HCT116 (cell line): ENCODE data around the gene OGN. TPM values are rescaled to one million over a fixed set of nuclear protein-coding genes. Genes with fewer than 3 reads are reported as not detected.

Source experiments
- ATAC-seq: fragments of 200-7000 bp; cut with Tn5 transposase; 2 replicates; pipeline ENCODE4 v1.9.1; 2020; ENCODE audit warnings: mild to moderate bottlenecking, moderate library complexity
- BruUV-seq: library from RNA; stranded (reverse); fragments of 400-500 nt; replicated peaks from 2 replicates; lab custom pipeline; 2021; lab: Mats Ljungman, UMichigan
- CTCF ChIA-PET: fragments of 300-600 bp; sonication (Branson Sonifier 250); formaldehyde crosslinking; loops from one replicate; lab custom pipeline; 2021; ENCODE audit warnings: antibody characterized with exemption; lab: Charles Lee
- POLR2A ChIA-PET: fragments of 300-600, 350-600 bp; sonication (Branson Sonifier 250); formaldehyde crosslinking; loops from one replicate; lab custom pipeline; 2021; ENCODE audit warnings: antibody characterized with exemption; lab: Charles Lee
- RAD21 ChIA-PET, 2 experiments: fragments of 300-600 bp; sonication (Branson Sonifier 250); formaldehyde crosslinking; loops; one replicate each; lab custom pipeline; 2023; ENCODE audit warnings: low total read pairs in 2 of 2; ENCODE audit not compliant: uncharacterized antibody in 2 of 2, unreplicated experiment in 2 of 2, low non-redundant PET in 1 of 2; lab: Charles Lee
- DNase-seq: peaks from one replicate; pipeline ENCODE4 v3.0.0-alpha.2; 2010; ENCODE audit warnings: low read depth, low spot score
- H2AFZ ChIP-seq: fragments of 200-600 bp; shearing (Covaris generic), sonication (generic); 2 replicates; pipeline ENCODE4 v1.6.1; 2017; ENCODE audit warnings: low read depth, mixed run types, mixed read lengths, antibody characterized with exemption, low read length; ENCODE audit not compliant: poor library complexity, severe bottlenecking
- H3K27ac ChIP-seq: 2 replicates; pipeline ENCODE4 v1.5.1; 2012; ENCODE audit warnings: low read depth, low read length
- H3K27me3 ChIP-seq: fragments of 200-600 bp; sonication (generic); 2 replicates; pipeline ENCODE4 v1.6.1; 2016; ENCODE audit warnings: mixed run types, low read length, mixed read lengths; ENCODE audit not compliant: insufficient read depth
- H3K36me3 ChIP-seq, 2 experiments: fragments of 200-500 bp in 1 of 2; fragments of 200-600 bp in 1 of 2; sonication (Bioruptor generic) in 1 of 2; sonication (generic) in 1 of 2; 2 replicates each; pipeline versions ENCODE4 v1.5.1 to v1.6.1; 2014 to 2016; ENCODE audit warnings: low read length in 2 of 2, inconsistent platforms in 1 of 2, mixed read lengths in 1 of 2, mixed run types in 1 of 2; ENCODE audit not compliant: insufficient read depth in 2 of 2, control insufficient read depth in 1 of 2
- H3K4me1 ChIP-seq, 2 experiments: fragments of 200-600 bp in 1 of 2; sonication (generic) in 1 of 2; 2 replicates each; pipeline versions ENCODE4 v1.5.1 to v1.6.1; 2012 to 2017; ENCODE audit warnings: low read length in 2 of 2, inconsistent platforms in 1 of 2, mild to moderate bottlenecking in 1 of 2, mixed read lengths in 1 of 2, mixed run types in 1 of 2, moderate library complexity in 1 of 2; ENCODE audit not compliant: insufficient read depth in 2 of 2, control insufficient read depth in 1 of 2
- H3K4me2 ChIP-seq: fragments of 200-600 bp; sonication (generic); 2 replicates; pipeline ENCODE4 v1.6.1; 2017; ENCODE audit warnings: mixed run types, low read length, mixed read lengths
- H3K4me3 ChIP-seq, 2 experiments: fragments of 200-600 bp in 1 of 2; sonication (generic) in 1 of 2; replicated peaks in 1 of 2; 2 replicates each; pipeline ENCODE4 v1.5.1; 2011 to 2016; ENCODE audit warnings: low read length in 2 of 2, control low read depth in 1 of 2, low read depth in 1 of 2, mild to moderate bottlenecking in 1 of 2, mixed read lengths in 1 of 2, mixed run types in 1 of 2
- H3K79me2 ChIP-seq: fragments of 200-600 bp; sonication (generic); 2 replicates; pipeline ENCODE4 v1.6.1; 2017; ENCODE audit warnings: mild to moderate bottlenecking, mixed run types, low read length, moderate library complexity, mixed read lengths; ENCODE audit not compliant: insufficient read depth
- H3K9ac ChIP-seq: fragments of 200-600 bp; sonication (generic); 2 replicates; pipeline ENCODE4 v1.6.1; 2016; ENCODE audit warnings: low read length, mixed read lengths
- H3K9me2 ChIP-seq: fragments of 200-600 bp; sonication (generic), shearing (Covaris generic); 2 replicates; pipeline ENCODE4 v1.6.1; 2017; ENCODE audit warnings: mixed run types, mild to moderate bottlenecking, moderate library complexity; ENCODE audit not compliant: insufficient read depth
- H3K9me3 ChIP-seq, 2 experiments: fragments of 200-500 bp in 1 of 2; fragments of 200-600 bp in 1 of 2; sonication (Bioruptor generic) in 1 of 2; sonication (generic) in 1 of 2; 2 replicates each; pipeline ENCODE4 v1.6.1; 2014 to 2017; ENCODE audit warnings: low read length in 2 of 2, mixed read lengths in 2 of 2, inconsistent platforms in 1 of 2, low read depth in 1 of 2, mild to moderate bottlenecking in 1 of 2, mixed run types in 1 of 2, moderate library complexity in 1 of 2; ENCODE audit not compliant: control insufficient read depth in 1 of 2, insufficient read depth in 1 of 2
- H4K20me1 ChIP-seq: fragments of 200-600 bp; sonication (generic), shearing (Covaris generic); 2 replicates; pipeline ENCODE4 v1.6.1; 2017; ENCODE audit warnings: mixed run types, mild to moderate bottlenecking, moderate library complexity; ENCODE audit not compliant: insufficient read depth
- ATF3 ChIP-seq: IDR thresholded peaks from 2 replicates; pipeline ENCODE4 v1.6.1; 2012
- CBX3 ChIP-seq: IDR thresholded peaks from 2 replicates; pipeline ENCODE4 v1.6.1; 2012; ENCODE audit warnings: low read depth
- CEBPB ChIP-seq: IDR thresholded peaks from 2 replicates; pipeline ENCODE4 v1.6.1; 2012; ENCODE audit warnings: low read depth
- EGR1 ChIP-seq: IDR thresholded peaks from 2 replicates; pipeline ENCODE4 v1.6.1; 2012; ENCODE audit warnings: low read depth
- ELF1 ChIP-seq: IDR thresholded peaks from 2 replicates; pipeline ENCODE4 v1.6.1; 2012; ENCODE audit warnings: low read depth, borderline replicate concordance
- EZH2 ChIP-seq: fragments of 200-600 bp; sonication (generic); IDR thresholded peaks from 2 replicates; pipeline ENCODE4 v1.6.1; 2017; ENCODE audit warnings: antibody characterized with exemption, mixed run types
- FOSL1 ChIP-seq: IDR thresholded peaks from 2 replicates; pipeline ENCODE4 v1.6.1; 2012; ENCODE audit warnings: low read depth
- JUND ChIP-seq: IDR thresholded peaks from 2 replicates; pipeline ENCODE4 v1.6.1; 2012
- MAX ChIP-seq: IDR thresholded peaks from 2 replicates; pipeline ENCODE4 v1.6.1; 2012
- POLR2A ChIP-seq: IDR thresholded peaks from 2 replicates; pipeline ENCODE4 v1.7.0; 2011; ENCODE audit warnings: borderline replicate concordance; ENCODE audit not compliant: insufficient read depth, insufficient read length; ENCODE audit errors: extremely low read depth
- POLR2AphosphoS5 ChIP-seq: IDR thresholded peaks from 2 replicates; pipeline ENCODE4 v1.6.1; 2011; ENCODE audit warnings: mild to moderate bottlenecking, low read depth, low read length, moderate library complexity
- RAD21 ChIP-seq: IDR thresholded peaks from 2 replicates; pipeline ENCODE4 v1.6.1; 2012; ENCODE audit warnings: low read depth, mild to moderate bottlenecking
- REST ChIP-seq: IDR thresholded peaks from 2 replicates; pipeline ENCODE4 v1.6.1; 2012; ENCODE audit warnings: low read depth
- SIN3A ChIP-seq: IDR thresholded peaks from 2 replicates; pipeline ENCODE4 v1.6.1; 2012; ENCODE audit warnings: low read depth
- SRF ChIP-seq: IDR thresholded peaks from 2 replicates; pipeline ENCODE4 v1.6.1; 2012; ENCODE audit warnings: low read depth
- TCF7L2 ChIP-seq: IDR thresholded peaks from 2 replicates; pipeline ENCODE4 v1.7.0; 2011; ENCODE audit warnings: borderline replicate concordance, inconsistent platforms; ENCODE audit not compliant: insufficient read depth, insufficient read length; ENCODE audit errors: extremely low read depth
- YY1 ChIP-seq: IDR thresholded peaks from 2 replicates; pipeline ENCODE4 v1.6.1; 2011; ENCODE audit warnings: low read length, low read depth, moderate library complexity, mild to moderate bottlenecking; ENCODE audit not compliant: insufficient replicate concordance; ENCODE audit errors: extremely low read depth
- ZNF274 ChIP-seq: fragments of 200-500 bp; sonication (Bioruptor generic); IDR thresholded peaks from 2 replicates; pipeline ENCODE4 v1.6.1; 2014; ENCODE audit warnings: mild to moderate bottlenecking, low read depth, low read length, inconsistent platforms
- intact Hi-C: fragments of 100-400 bp; cut with micrococcal nuclease; formaldehyde crosslinking; loops from 2 replicates; pipeline ENCODE4 v1.10.0; 2022
- total RNA-seq: library from RNA; stranded (reverse); gene quantifications from one replicate; pipeline ENCODE4 v1.2.1, GENCODE V29; 2021; ENCODE audit not compliant: unreplicated experiment

Gene OGN
- total RNA-seq, 1 experiment from 2014 or later = 0.15 TPM

- H3K27ac ChIP-seq = no peak overlapping the region
- no TSS peak for BruUV-seq
- no peak overlapping the region for H3K4me3 ChIP-seq
- intact Hi-C loops = no loop called here
- no peaks in the 10 kb centered on the region for H3K9me2 ChIP-seq
- no peaks in the 10 kb centered on the region for H3K4me1 ChIP-seq
- H3K27me3 ChIP-seq = no peaks in the 10 kb centered on the region
- H3K36me3 ChIP-seq = no peaks in the 10 kb centered on the region
- no peak overlapping the region for H3K9ac ChIP-seq
- no peaks in the 10 kb centered on the region for H3K9me3 ChIP-seq
- no peak overlapping the region for H3K4me2 ChIP-seq
- no peak overlapping the region for H2AFZ ChIP-seq
- H4K20me1 ChIP-seq = no peaks in the 10 kb centered on the region
- CTCF ChIA-PET = no interaction called here
- no peaks in the 10 kb centered on the region for H3K79me2 ChIP-seq
- no peak for TF ChIP-seq ATF3
- no peak for TF ChIP-seq CBX3
- no peak for TF ChIP-seq SIN3A
- TF ChIP-seq EGR1 = no peak
- no peak for TF ChIP-seq POLR2A
- TF ChIP-seq TCF7L2 = no peak
- TF ChIP-seq RAD21 = no peak
- no peak for TF ChIP-seq FOSL1
- TF ChIP-seq MAX = no peak
- no peak for TF ChIP-seq CEBPB
- TF ChIP-seq ZNF274 = no peak
- TF ChIP-seq REST = no peak
- TF ChIP-seq YY1 = no peak
- TF ChIP-seq POLR2AphosphoS5 = no peak
- no peak for TF ChIP-seq SRF
- TF ChIP-seq ELF1 = no peak
- TF ChIP-seq JUND = no peak
- no peak for TF ChIP-seq EZH2
- ATAC-seq = no peak
- RAD21 ChIA-PET = no interaction called here
- DNase-seq = no peak
- POLR2A ChIA-PET = no interaction called here
Observed at GRCh38 chr9:92408747-92409478, 4.5 kb upstream of the OGN start.
